Panc1 (cell line): Measurements from ENCODE around the gene CLEC20A. TPM values are rescaled to one million over a fixed set of nuclear protein-coding genes. Genes with fewer than 3 reads are reported as not detected.

Experiments
- ATAC-seq: fragments of 200-7000 bp; cut with Tn5 transposase; 2 replicates; pipeline ENCODE4 v1.9.1; 2020; ENCODE audit warnings: mild to moderate bottlenecking, moderate library complexity
- BruUV-seq: library from RNA; stranded (reverse); fragments of 400-500 nt; replicated peaks from 2 replicates; lab custom pipeline; 2021; lab: Mats Ljungman, UMichigan
- CTCF ChIA-PET: fragments of 300-600 bp; sonication (Branson Sonifier 250); formaldehyde crosslinking; loops from one replicate; lab custom pipeline; 2022; ENCODE audit warnings: antibody characterized with exemption; lab: Charles Lee
- POLR2A ChIA-PET: fragments of 300-600 bp; sonication (Branson Sonifier 250); formaldehyde crosslinking; loops from one replicate; lab custom pipeline; 2022; ENCODE audit warnings: antibody characterized with exemption; lab: Charles Lee
- DNase-seq: peaks from one replicate; pipeline ENCODE4 v3.0.0-alpha.2; 2010; ENCODE audit warnings: low read depth, low spot score
- H3K27ac ChIP-seq: 2 replicates; pipeline ENCODE4 v1.5.1; 2011; ENCODE audit warnings: mild to moderate bottlenecking, low read length, inconsistent platforms
- H3K27me3 ChIP-seq: fragments of 200-500 bp; sonication (Bioruptor generic); 2 replicates; pipeline ENCODE4 v1.6.0; 2014; ENCODE audit warnings: low read length, inconsistent platforms; ENCODE audit not compliant: control insufficient read depth, insufficient read depth
- H3K36me3 ChIP-seq: fragments of 200-500 bp; sonication (Bioruptor generic); 2 replicates; pipeline ENCODE4 v1.5.1; 2014; ENCODE audit warnings: inconsistent platforms, mild to moderate bottlenecking, low read length, moderate library complexity; ENCODE audit not compliant: control insufficient read depth, insufficient read depth
- H3K4me1 ChIP-seq: 2 replicates; pipeline ENCODE4 v1.5.1; 2011; ENCODE audit warnings: inconsistent platforms, mild to moderate bottlenecking, low read length, moderate library complexity; ENCODE audit not compliant: control insufficient read depth, insufficient read depth
- H3K4me3 ChIP-seq, 2 experiments: 2 replicates each; pipeline ENCODE4 v1.5.1; 2011 to 2012; ENCODE audit warnings: low read depth in 2 of 2, low read length in 2 of 2, mild to moderate bottlenecking in 2 of 2, inconsistent platforms in 1 of 2, moderate library complexity in 1 of 2
- H3K9me3 ChIP-seq: fragments of 200-500 bp; sonication (Bioruptor generic); 2 replicates; pipeline ENCODE4 v1.5.1; 2014; ENCODE audit warnings: low read depth, mild to moderate bottlenecking, inconsistent platforms, low read length, moderate library complexity; ENCODE audit not compliant: control insufficient read depth, insufficient read depth
- CTCF ChIP-seq: fragments of 450-650 bp; IDR thresholded peaks from 2 replicates; pipeline ENCODE4 v1.5.1; 2017; ENCODE audit warnings: mild to moderate bottlenecking
- POLR2AphosphoS5 ChIP-seq: IDR thresholded peaks from 2 replicates; pipeline ENCODE4 v1.6.1; 2012; ENCODE audit warnings: mild to moderate bottlenecking, low read depth, low read length, moderate library complexity
- REST ChIP-seq, 2 experiments: IDR thresholded peaks; 2 replicates each; pipeline ENCODE4 v1.6.1; 2011 to 2012; ENCODE audit warnings: low read depth in 2 of 2, control low read depth in 1 of 2, low read length in 1 of 2, mild to moderate bottlenecking in 1 of 2, moderate library complexity in 1 of 2; ENCODE audit not compliant: insufficient read depth in 1 of 2
- SIN3A ChIP-seq: IDR thresholded peaks from 2 replicates; pipeline ENCODE4 v1.6.1; 2012; ENCODE audit warnings: low read depth, mild to moderate bottlenecking, low read length, moderate library complexity, borderline replicate concordance; ENCODE audit not compliant: insufficient read depth
- TCF7L2 ChIP-seq: IDR thresholded peaks from 2 replicates; pipeline ENCODE4 v1.6.1; 2011; ENCODE audit warnings: mild to moderate bottlenecking, low read depth, low read length, inconsistent platforms
- in situ Hi-C: cut with HindIII; loops from 2 replicates; pipeline ENCODE4 v1.10.0; 2016; ENCODE audit warnings: low sequenced_read_pairs, low pct_unique_long_range_greater_than_20kb
- intact Hi-C: fragments of 100-400 bp; cut with micrococcal nuclease; formaldehyde crosslinking; loops from one replicate; pipeline ENCODE4 v1.10.0; 2022; ENCODE audit not compliant: unreplicated experiment
- total RNA-seq: library from RNA; stranded (reverse); gene quantifications from one replicate; pipeline ENCODE4 v1.2.1, GENCODE V29; 2021; ENCODE audit not compliant: unreplicated experiment

The CLEC20A gene
- total RNA-seq, 1 experiment from 2014 or later: not detected

GRCh38 chr1:178528228-178528952 lies 31.6 kb upstream of the CLEC20A start:
- no peaks in the 10 kb centered on the region for H3K36me3 ChIP-seq
- 0 out of 2 replicates have a peak, but pooled peaks cover 2% of the 10 kb centered on the region for H3K4me1 ChIP-seq
- POLR2A ChIA-PET: no interaction called here
- TF ChIP-seq REST (IDR thresholded peaks at IDR 0.05; ENCODE audit: insufficient read depth in 1 of 2, low read depth in 2 of 2, low read length in 1 of 2) (no peak), CTCF (no peak), TCF7L2 (no peak), POLR2AphosphoS5 (no peak), SIN3A (no peak)
- DNase-seq: no peak
- CTCF ChIA-PET: no interaction called here
- H3K27ac ChIP-seq: no peak overlapping the region
- no peaks in the 10 kb centered on the region for H3K9me3 ChIP-seq
- intact Hi-C loops (no loop called here), in situ Hi-C loops (no loop called here)
- no peak overlapping the region for H3K4me3 ChIP-seq
- no peak for ATAC-seq
- no TSS peak for BruUV-seq
- H3K27me3 ChIP-seq: no peaks in the 10 kb centered on the region

- DNase-seq (no peak), ATAC-seq (no peak)
- ChIA-PET POLR2A (no interaction called here), CTCF (no interaction called here)
- intact Hi-C loops (no loop called here), in situ Hi-C loops (no loop called here)
- TF ChIP-seq REST (IDR thresholded peaks at IDR 0.05; ENCODE audit: insufficient read depth in 1 of 2, low read depth in 2 of 2, low read length in 1 of 2) (no peak), TCF7L2 (no peak), POLR2AphosphoS5 (no peak), SIN3A (no peak), CTCF (no peak)
- H3K27me3 ChIP-seq: no peaks in the 10 kb centered on the region
- no peaks in the 10 kb centered on the region for H3K9me3 ChIP-seq
- H3K4me3 ChIP-seq: no peak overlapping the region
- H3K27ac ChIP-seq: no peak overlapping the region
- BruUV-seq: no TSS peak
- H3K4me1 ChIP-seq: 0 out of 2 replicates have a peak, but pooled peaks cover 2% of the 10 kb centered on the region
- no peaks in the 10 kb centered on the region for H3K36me3 ChIP-seq
These were observed 30.4 kb upstream of the CLEC20A start for GRCh38 chr1:178527117-178527516.
